PFSK-1 (cell line): ENCODE results near the gene SLC6A19.

ENCODE experiments used
- FOXP2 ChIP-seq: optimal IDR thresholded peaks from 2 replicates; pipeline ENCODE3; 2011; ENCODE audit warnings: borderline replicate concordance, control low read depth, inconsistent platforms; ENCODE audit not compliant: insufficient read depth; ENCODE audit errors: extremely low read length, extremely low read depth
- POLR2AphosphoS5 ChIP-seq: IDR thresholded peaks from 2 replicates; pipeline ENCODE4 v1.6.1; 2012; ENCODE audit warnings: low read depth, mild to moderate bottlenecking, control low read depth, low read length, moderate library complexity
- SIN3A ChIP-seq: IDR thresholded peaks from 2 replicates; pipeline ENCODE4 v1.6.1; 2012; ENCODE audit warnings: mild to moderate bottlenecking, low read length, moderate library complexity, borderline replicate concordance; ENCODE audit not compliant: insufficient read depth
- TAF1 ChIP-seq: IDR thresholded peaks from 2 replicates; pipeline ENCODE4 v1.6.1; 2012; ENCODE audit warnings: low read length, control low read depth, borderline replicate concordance; ENCODE audit not compliant: insufficient read depth
- TF ChIP-seq, protein P1 (sequence below), 2 experiments: IDR thresholded peaks; 2 replicates each; pipeline versions ENCODE4 v1.6.1 to v1.8.0; 2011 to 2012; ENCODE audit warnings: low read depth in 2 of 2, low read length in 2 of 2, control low read depth in 1 of 2, inconsistent platforms in 1 of 2, mild to moderate bottlenecking in 1 of 2, moderate library complexity in 1 of 2; ENCODE audit not compliant: insufficient read depth in 1 of 2

Gene SLC6A19

DNA sequence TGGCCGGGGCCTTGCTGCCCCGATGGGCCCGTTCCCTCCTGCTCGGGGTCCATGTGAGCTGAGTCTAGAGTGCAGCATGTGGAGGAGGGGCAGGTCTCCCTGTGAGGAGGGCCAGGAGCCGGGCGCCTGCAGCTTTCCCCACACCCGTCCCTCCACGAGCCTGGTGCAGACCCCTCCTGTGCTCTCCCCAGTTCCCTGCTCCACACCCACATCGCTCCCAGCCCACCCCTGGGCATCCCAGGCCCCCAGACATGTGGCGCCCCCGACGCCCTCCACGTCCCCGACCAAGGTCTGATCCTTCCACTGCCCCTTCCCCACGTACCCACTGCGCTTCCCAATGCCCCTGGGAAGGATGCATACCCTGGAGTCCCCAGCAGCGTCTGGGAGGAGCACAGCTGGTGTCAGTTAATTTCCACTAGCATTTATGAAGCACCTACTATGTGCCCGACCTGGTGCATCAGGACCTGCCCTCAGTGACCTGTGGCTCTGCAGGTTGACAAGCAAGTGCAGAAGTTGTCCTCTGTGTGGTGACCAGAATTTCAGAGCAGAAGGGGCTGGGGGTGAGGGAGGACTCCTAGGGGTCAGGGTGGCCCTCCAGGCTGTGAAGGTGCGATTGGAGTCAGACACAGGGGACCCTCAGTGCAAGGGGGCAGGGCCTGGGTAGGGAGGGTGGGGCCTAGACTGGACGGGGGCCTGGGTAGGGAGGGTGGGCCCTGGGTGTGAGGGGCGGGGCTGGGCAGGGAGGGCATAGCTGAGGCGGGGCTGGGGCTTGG lies 13.0 kb downstream of the SLC6A19 start:
- TF ChIP-seq SIN3A, result no peak
- no peak for TF ChIP-seq POLR2AphosphoS5
- no peak for TF ChIP-seq FOXP2
- no peak for TF ChIP-seq TAF1
- TF ChIP-seq, protein P1, sequence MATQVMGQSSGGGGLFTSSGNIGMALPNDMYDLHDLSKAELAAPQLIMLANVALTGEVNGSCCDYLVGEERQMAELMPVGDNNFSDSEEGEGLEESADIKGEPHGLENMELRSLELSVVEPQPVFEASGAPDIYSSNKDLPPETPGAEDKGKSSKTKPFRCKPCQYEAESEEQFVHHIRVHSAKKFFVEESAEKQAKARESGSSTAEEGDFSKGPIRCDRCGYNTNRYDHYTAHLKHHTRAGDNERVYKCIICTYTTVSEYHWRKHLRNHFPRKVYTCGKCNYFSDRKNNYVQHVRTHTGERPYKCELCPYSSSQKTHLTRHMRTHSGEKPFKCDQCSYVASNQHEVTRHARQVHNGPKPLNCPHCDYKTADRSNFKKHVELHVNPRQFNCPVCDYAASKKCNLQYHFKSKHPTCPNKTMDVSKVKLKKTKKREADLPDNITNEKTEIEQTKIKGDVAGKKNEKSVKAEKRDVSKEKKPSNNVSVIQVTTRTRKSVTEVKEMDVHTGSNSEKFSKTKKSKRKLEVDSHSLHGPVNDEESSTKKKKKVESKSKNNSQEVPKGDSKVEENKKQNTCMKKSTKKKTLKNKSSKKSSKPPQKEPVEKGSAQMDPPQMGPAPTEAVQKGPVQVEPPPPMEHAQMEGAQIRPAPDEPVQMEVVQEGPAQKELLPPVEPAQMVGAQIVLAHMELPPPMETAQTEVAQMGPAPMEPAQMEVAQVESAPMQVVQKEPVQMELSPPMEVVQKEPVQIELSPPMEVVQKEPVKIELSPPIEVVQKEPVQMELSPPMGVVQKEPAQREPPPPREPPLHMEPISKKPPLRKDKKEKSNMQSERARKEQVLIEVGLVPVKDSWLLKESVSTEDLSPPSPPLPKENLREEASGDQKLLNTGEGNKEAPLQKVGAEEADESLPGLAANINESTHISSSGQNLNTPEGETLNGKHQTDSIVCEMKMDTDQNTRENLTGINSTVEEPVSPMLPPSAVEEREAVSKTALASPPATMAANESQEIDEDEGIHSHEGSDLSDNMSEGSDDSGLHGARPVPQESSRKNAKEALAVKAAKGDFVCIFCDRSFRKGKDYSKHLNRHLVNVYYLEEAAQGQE (IDR thresholded peaks at IDR 0.05; ENCODE audit: insufficient read depth in 1 of 2, low read depth in 2 of 2, low read length in 2 of 2), result no peak

DNA sequence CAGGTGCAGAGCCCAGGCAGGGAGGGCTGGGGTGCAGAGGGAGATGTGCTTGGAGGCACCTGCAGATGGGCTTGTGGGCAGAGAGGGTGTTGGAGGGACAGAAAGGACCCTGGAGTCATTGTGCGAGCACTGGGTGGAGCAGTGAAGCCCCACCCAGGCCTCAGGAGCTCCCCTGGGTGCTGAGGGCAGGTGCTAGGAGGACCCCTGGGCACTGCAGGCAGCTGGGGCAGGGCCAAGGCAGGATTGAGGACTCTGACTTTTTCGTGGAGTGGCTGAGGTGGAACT lies 13.5 kb downstream of the SLC6A19 start:
- no peak for TF ChIP-seq FOXP2
- TF ChIP-seq POLR2AphosphoS5, result no peak
- TF ChIP-seq, protein P1 (IDR thresholded peaks at IDR 0.05; ENCODE audit: insufficient read depth in 1 of 2, low read depth in 2 of 2, low read length in 2 of 2), result no peak
- no peak for TF ChIP-seq SIN3A
- TF ChIP-seq TAF1, result no peak

DNA sequence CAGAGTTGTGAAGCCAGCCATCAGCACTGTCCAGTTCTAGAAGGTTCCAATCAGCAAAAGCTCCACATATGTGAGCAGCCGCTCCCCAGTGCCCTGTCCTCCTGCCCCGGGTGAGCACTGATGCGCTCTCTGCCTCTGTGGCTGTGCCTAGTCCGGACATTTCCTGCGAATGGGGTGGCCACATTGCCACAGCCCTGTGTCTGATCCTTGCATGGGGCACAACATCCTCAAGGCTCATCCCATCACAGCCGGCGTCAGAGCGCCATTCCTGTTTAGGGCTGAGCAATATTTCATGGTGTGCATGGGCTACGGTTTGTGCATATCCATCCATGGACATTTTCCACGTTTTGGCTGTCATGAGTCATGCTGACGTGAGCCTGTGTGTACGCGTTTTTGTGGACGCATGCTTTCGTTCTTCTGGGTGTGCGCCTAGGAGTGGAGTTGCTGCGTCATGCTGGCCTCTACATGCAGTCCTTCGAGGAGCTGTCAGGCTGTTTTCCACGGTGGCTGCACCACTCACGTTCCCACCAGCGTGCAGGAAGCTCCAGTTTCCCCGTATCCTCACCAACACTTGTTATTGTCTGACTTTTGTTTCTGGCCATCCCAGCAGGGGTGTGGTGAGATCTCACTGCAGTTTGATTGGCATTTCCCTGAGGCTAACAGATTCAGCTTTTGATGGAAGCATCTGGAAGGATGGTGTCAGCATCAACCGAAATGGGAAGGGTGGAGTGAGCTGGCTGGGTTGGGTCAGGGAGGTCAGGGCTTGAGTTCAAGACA lies 14.1 kb downstream of the SLC6A19 start:
- TF ChIP-seq SIN3A, result no peak
- TF ChIP-seq, protein P1 (IDR thresholded peaks at IDR 0.05; ENCODE audit: insufficient read depth in 1 of 2, low read depth in 2 of 2, low read length in 2 of 2), result no peak
- TF ChIP-seq POLR2AphosphoS5, result no peak
- no peak for TF ChIP-seq TAF1
- TF ChIP-seq FOXP2, result no peak

DNA sequence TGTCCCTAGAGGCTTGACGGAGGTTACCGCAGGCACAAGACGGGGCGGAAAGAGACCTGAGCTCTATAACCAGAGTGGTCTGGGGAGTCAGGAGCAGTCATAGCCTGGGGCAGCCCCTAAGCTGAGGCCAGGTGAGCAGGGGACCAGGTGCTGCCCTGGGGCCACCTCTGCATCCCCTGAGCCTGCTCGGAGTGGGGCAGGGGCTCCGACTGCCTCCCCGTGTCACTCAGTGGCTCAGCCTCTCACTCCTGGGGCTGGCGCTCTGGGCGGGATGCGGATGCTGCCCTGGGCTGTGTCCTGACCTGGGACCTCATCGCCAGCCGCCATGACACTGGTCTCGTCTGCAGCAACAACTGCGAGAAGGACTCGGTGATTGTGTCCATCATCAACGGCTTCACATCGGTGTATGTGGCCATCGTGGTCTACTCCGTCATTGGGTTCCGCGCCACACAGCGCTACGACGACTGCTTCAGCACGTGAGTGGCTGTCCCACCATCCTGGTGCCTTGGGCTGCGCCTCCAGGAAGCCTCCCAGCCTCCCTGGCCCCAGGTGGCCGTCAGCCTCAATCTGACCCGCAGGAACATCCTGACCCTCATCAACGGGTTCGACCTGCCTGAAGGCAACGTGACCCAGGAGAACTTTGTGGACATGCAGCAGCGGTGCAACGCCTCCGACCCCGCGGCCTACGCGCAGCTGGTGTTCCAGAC lies 15.0 kb downstream of the SLC6A19 start:
- no peak for TF ChIP-seq SIN3A
- TF ChIP-seq FOXP2, result no peak
- TF ChIP-seq TAF1, result no peak
- no peak for TF ChIP-seq POLR2AphosphoS5

DNA sequence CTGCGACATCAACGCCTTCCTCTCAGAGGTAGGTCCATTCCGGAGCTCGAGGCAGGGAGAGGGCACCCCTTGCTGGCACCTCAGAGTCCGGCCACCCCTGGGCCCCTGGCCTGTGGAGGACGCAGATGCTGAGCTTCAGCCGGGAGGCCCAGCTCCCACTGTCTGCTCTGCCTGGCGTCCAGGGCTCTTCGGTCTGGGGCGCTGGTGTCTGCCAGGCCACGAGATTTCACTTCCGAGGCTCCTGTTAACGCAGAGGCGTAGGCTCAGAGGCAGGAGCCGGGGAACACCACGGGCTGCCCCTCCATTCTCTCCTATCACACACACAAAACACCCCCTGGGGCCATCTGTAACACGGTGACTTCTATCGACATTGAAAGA lies 15.5 kb downstream of the SLC6A19 start:
- TF ChIP-seq TAF1 (no peak), SIN3A (no peak), POLR2AphosphoS5 (no peak), FOXP2 (no peak)
- TF ChIP-seq, protein P1 (IDR thresholded peaks at IDR 0.05; ENCODE audit: insufficient read depth in 1 of 2, low read depth in 2 of 2, low read length in 2 of 2), result no peak
